DOHH2 (cell line): ENCODE results near the gene DPP10.

Experiments used
- H3F3A ChIP-seq: fragments of 200-600 bp; sonication (generic), shearing (Covaris generic); 2 replicates; pipeline ENCODE4 v1.6.0; 2016; ENCODE audit warnings: antibody characterized with exemption, mild to moderate bottlenecking; ENCODE audit not compliant: control insufficient read depth, insufficient read depth
- H3K27ac ChIP-seq: fragments of 200-600 bp; sonication (generic); 2 replicates; pipeline ENCODE4 v1.5.1; 2014; ENCODE audit warnings: low read depth, mild to moderate bottlenecking, low read length, moderate library complexity
- H3K27me3 ChIP-seq: fragments of 200-600 bp; sonication (generic); 2 replicates; pipeline ENCODE4 v1.6.1; 2014; ENCODE audit warnings: mild to moderate bottlenecking, low read length, mixed read lengths; ENCODE audit not compliant: control insufficient read depth
- H3K36me3 ChIP-seq: fragments of 200-600 bp; sonication (generic); 2 replicates; pipeline ENCODE4 v1.6.1; 2014; ENCODE audit warnings: mild to moderate bottlenecking, low read length, moderate library complexity, mixed read lengths; ENCODE audit not compliant: control insufficient read depth
- H3K4me1 ChIP-seq: fragments of 200-600 bp; sonication (generic); 2 replicates; pipeline ENCODE4 v1.6.1; 2014; ENCODE audit warnings: mild to moderate bottlenecking, low read length, mixed read lengths; ENCODE audit not compliant: control insufficient read depth
- H3K4me2 ChIP-seq: fragments of 200-600 bp; sonication (generic); 2 replicates; pipeline ENCODE4 v1.6.0; 2014; ENCODE audit warnings: mild to moderate bottlenecking, low read length, moderate library complexity
- H3K4me3 ChIP-seq: fragments of 200-600 bp; sonication (generic); 2 replicates; pipeline ENCODE4 v1.5.1; 2014; ENCODE audit warnings: mild to moderate bottlenecking, low read length, mixed read lengths
- H3K79me2 ChIP-seq: fragments of 200-600 bp; sonication (generic); 2 replicates; pipeline ENCODE4 v1.6.1; 2014; ENCODE audit warnings: mild to moderate bottlenecking, low read length, mixed read lengths; ENCODE audit not compliant: control insufficient read depth
- H3K9me2 ChIP-seq: fragments of 200-600 bp; sonication (generic); replicated peaks from 2 replicates; pipeline ENCODE4 v1.6.1; 2014; ENCODE audit warnings: mild to moderate bottlenecking, low read length, mixed read lengths; ENCODE audit not compliant: control insufficient read depth
- H3K9me3 ChIP-seq: fragments of 200-600 bp; sonication (generic); 2 replicates; pipeline ENCODE4 v1.6.1; 2014; ENCODE audit warnings: antibody characterized with exemption, low read length, mixed read lengths; ENCODE audit not compliant: control insufficient read depth, insufficient read depth
- H4K20me1 ChIP-seq: fragments of 200-600 bp; sonication (generic); 2 replicates; pipeline ENCODE4 v1.6.0; 2014; ENCODE audit warnings: low read depth, mild to moderate bottlenecking, antibody characterized with exemption, low read length, moderate library complexity; ENCODE audit not compliant: control insufficient read depth, insufficient read depth
- CTCF ChIP-seq: fragments of 200-600 bp; sonication (generic); IDR thresholded peaks from one replicate; pipeline ENCODE4 v1.5.1; 2014; ENCODE audit warnings: antibody characterized with exemption, mild to moderate bottlenecking, low read depth, low read length; ENCODE audit not compliant: poor library complexity, severe bottlenecking
- EZH2phosphoT487 ChIP-seq: fragments of 200-600 bp; sonication (generic); IDR thresholded peaks from 2 replicates; pipeline ENCODE4 v1.6.1; 2017; ENCODE audit warnings: borderline replicate concordance, mild to moderate bottlenecking, antibody characterized with exemption, low read length, moderate library complexity, mixed read lengths

DPP10 gene

DNA sequence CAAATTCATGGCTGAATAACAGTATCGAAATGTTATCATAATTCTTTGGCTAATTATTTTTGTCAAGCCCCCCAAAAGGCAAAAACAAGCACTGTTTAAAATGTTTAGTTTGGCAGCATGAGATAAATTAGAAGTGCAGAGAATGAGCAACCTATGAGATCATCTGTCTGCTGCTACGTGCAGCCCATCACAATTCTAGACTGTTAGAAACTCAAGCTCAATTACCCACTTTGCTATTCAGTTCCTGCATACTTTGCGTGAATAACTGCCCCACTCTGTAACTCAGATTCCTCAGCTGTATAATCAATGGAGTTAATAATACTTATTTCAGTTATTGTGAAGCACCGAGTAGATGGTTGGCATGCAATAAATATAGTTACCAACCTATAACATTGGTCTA lies 1181.9 kb downstream of the DPP10 start:
- Histone ChIP-seq H3K27ac (no peak overlapping the region), H3K79me2 (no peaks in the 10 kb centered on the region), H3K36me3 (no peaks in the 10 kb centered on the region), H3K4me1 (no peaks in the 10 kb centered on the region), H4K20me1 (no peaks in the 10 kb centered on the region), H3F3A (no peaks in the 10 kb centered on the region), H3K4me3 (no peak overlapping the region), H3K4me2 (no peak overlapping the region), H3K9me3 (no peaks in the 10 kb centered on the region), H3K27me3 (no peaks in the 10 kb centered on the region), H3K9me2 (no peaks in the 10 kb centered on the region)
- TF ChIP-seq CTCF (no peak), EZH2phosphoT487 (no peak)

DNA sequence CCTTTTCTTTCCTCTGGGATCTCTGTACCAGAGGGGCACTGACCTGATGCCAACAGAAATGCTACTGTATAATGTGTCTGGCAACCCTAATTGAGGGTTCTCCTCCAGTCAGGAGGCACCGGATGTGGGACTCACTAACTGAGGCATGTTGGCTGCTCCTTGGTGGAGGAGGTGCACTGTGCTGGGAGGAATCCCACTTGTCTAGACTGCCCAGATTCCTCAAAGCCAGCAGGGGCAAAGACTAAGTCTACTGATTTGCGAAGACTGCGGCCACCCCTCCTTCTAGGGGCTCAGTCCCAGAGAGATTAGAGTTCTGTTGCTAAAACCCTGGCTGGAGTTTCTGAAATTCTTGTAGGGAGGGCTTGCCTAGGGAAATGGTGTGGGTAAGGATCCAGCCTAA lies 1192.1 kb downstream of the DPP10 start:
- TF ChIP-seq CTCF (no peak), EZH2phosphoT487 (no peak)
- H4K20me1 ChIP-seq, result no peaks in the 10 kb centered on the region

DNA sequence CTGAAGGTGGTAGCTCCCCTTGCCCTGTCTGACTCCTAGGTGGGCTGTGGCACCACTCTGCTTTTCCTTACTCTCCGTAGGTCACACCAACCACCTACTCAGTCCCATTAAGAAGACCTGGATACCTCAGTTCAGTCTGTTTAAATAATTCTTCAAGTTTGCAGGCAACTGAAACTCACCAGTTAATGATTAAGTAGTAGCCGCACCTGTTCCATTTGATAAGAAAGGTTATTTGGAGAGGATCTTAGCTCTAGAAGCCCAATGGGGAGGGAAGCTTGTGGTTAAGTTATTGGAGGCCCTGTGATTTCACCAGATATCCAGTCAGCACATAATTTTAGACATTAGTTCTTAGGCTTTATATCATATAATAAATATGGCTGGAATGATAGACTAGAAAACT lies 1193.0 kb downstream of the DPP10 start:
- Histone ChIP-seq H3K27me3 (no peaks in the 10 kb centered on the region), H3K4me1 (no peaks in the 10 kb centered on the region), H3K9me3 (peaks cover 11% of the 10 kb centered on the region; the same call in 1 of the 2 replicates), H3F3A (no peaks in the 10 kb centered on the region), H3K79me2 (no peaks in the 10 kb centered on the region), H4K20me1 (no peaks in the 10 kb centered on the region), H3K4me2 (no peak overlapping the region), H3K36me3 (no peaks in the 10 kb centered on the region), H3K9me2 (no peaks in the 10 kb centered on the region), H3K27ac (no peak overlapping the region), H3K4me3 (no peak overlapping the region)
- no peak for TF ChIP-seq CTCF
- no peak for TF ChIP-seq EZH2phosphoT487

More for the DNA sequence above, 1192.1 kb downstream of the DPP10 start:
- H3F3A ChIP-seq, result no peaks in the 10 kb centered on the region
- no peaks in the 10 kb centered on the region for H3K27me3 ChIP-seq
- H3K27ac ChIP-seq, result no peak overlapping the region
- no peaks in the 10 kb centered on the region for H3K9me2 ChIP-seq
- peaks cover 11% of the 10 kb centered on the region; the same call in 1 of the 2 replicates for H3K9me3 ChIP-seq
- no peak overlapping the region for H3K4me3 ChIP-seq
- no peaks in the 10 kb centered on the region for H3K36me3 ChIP-seq
- no peaks in the 10 kb centered on the region for H3K79me2 ChIP-seq
- H3K4me2 ChIP-seq, result no peak overlapping the region
- no peaks in the 10 kb centered on the region for H3K4me1 ChIP-seq

- no peaks in the 10 kb centered on the region for H4K20me1 ChIP-seq
- no peak overlapping the region for H3K27ac ChIP-seq
- H3K79me2 ChIP-seq, result no peaks in the 10 kb centered on the region
- no peak overlapping the region for H3K4me3 ChIP-seq
- H3K9me2 ChIP-seq, result no peaks in the 10 kb centered on the region
- H3K4me1 ChIP-seq, result no peaks in the 10 kb centered on the region
- no peak for TF ChIP-seq EZH2phosphoT487
- no peak for TF ChIP-seq CTCF
- no peaks in the 10 kb centered on the region for H3F3A ChIP-seq
- H3K36me3 ChIP-seq, result no peaks in the 10 kb centered on the region
- no peaks in the 10 kb centered on the region for H3K9me3 ChIP-seq
- H3K4me2 ChIP-seq, result no peak overlapping the region
- no peaks in the 10 kb centered on the region for H3K27me3 ChIP-seq
Measured at GRCh38 chr2:115649731-115650130, 1207.3 kb downstream of the DPP10 start.
